Tibial artery (tissue), 4 donors: ENCODE data around the gene IER3IP1.

Experiments used
- DNase-seq, 2 donors: peaks; one replicate each; pipeline ENCODE4 v3.0.0-alpha.2; 2019
- H3K27ac ChIP-seq, 2 donors: fragments of 200-600 bp; sonication (generic) in 1 of 2; 1 replicate in 1 of 2; 2 replicates in 1 of 2; pipeline ENCODE4 v1.5.1; 2018 to 2019; ENCODE audit warnings: mild to moderate bottlenecking in 1 of 2
- H3K27me3 ChIP-seq, 2 donors: fragments of 200-600 bp; sonication (generic) in 1 of 2; one replicate each; pipeline versions ENCODE4 v1.5.1 to v1.6.0; 2016 to 2019
- H3K36me3 ChIP-seq, 3 donors: fragments of 200-600 bp; sonication (generic) in 2 of 3; one replicate each; pipeline ENCODE4 v1.5.1; 2016 to 2019; ENCODE audit warnings: mild to moderate bottlenecking in 2 of 3
- H3K4me1 ChIP-seq, 4 donors: fragments of 200-600 bp; sonication (generic) in 2 of 4; 1 replicate in 3 of 4; 2 replicates in 1 of 4; pipeline ENCODE4 v1.5.1; 2016 to 2019
- H3K4me3 ChIP-seq, 2 donors: fragments of 200-600 bp; sonication (generic) in 1 of 2; 1 replicate in 1 of 2; 2 replicates in 1 of 2; pipeline ENCODE4 v1.5.1; 2018 to 2019; ENCODE audit warnings: mild to moderate bottlenecking in 2 of 2
- H3K9me3 ChIP-seq, 3 donors: fragments of 200-600 bp; sonication (generic) in 1 of 3; one replicate each; pipeline ENCODE4 v1.5.1; 2016 to 2019
- intact Hi-C: fragments of 100-400 bp; cut with DNase I; formaldehyde crosslinking; loops from one replicate; pipeline ENCODE4 v1.15.0; 2023; ENCODE audit warnings: low total_unique reads
- TF ChIP-seq, protein P1 (sequence below), 2 experiments: fragments of 200-600 bp in 1 of 2; fragments of 450-650 bp in 1 of 2; IDR thresholded peaks; one replicate each; pipeline ENCODE4 v1.5.1; 2017 to 2019; ENCODE audit warnings: antibody characterized with exemption in 2 of 2, mild to moderate bottlenecking in 1 of 2, moderate library complexity in 1 of 2

Gene IER3IP1

DNA sequence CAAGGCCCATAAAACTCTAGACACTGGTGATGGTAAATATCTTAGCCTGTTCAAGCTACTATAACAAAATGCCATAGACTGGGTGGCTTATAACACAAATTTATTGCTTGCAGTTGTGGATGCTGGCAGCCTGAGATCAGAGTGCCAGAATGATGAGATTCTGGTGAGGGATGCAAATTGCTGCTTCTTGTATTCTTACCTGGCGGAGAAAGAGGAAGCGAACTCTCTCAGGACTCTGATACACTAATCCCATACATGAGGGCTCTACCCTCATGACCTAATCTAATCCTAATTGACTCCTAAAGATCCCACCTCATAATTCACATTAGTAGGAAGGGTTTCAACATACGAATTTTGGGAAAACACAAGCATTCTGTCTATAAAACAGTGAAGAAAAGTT is 4.6 kb upstream of the IER3IP1 start:
- H3K4me3 ChIP-seq = no peak overlapping the region
- H3K36me3 ChIP-seq = no peaks in the 10 kb centered on the region
- no peaks in the 10 kb centered on the region for H3K9me3 ChIP-seq
- H3K27ac ChIP-seq = no peak overlapping the region
- no peaks in the 10 kb centered on the region for H3K27me3 ChIP-seq
- peaks cover 0 to 7% (median 4%) of the 10 kb centered on the region in 4 donors for H3K4me1 ChIP-seq
- DNase-seq = no peak
- TF ChIP-seq, protein P1, sequence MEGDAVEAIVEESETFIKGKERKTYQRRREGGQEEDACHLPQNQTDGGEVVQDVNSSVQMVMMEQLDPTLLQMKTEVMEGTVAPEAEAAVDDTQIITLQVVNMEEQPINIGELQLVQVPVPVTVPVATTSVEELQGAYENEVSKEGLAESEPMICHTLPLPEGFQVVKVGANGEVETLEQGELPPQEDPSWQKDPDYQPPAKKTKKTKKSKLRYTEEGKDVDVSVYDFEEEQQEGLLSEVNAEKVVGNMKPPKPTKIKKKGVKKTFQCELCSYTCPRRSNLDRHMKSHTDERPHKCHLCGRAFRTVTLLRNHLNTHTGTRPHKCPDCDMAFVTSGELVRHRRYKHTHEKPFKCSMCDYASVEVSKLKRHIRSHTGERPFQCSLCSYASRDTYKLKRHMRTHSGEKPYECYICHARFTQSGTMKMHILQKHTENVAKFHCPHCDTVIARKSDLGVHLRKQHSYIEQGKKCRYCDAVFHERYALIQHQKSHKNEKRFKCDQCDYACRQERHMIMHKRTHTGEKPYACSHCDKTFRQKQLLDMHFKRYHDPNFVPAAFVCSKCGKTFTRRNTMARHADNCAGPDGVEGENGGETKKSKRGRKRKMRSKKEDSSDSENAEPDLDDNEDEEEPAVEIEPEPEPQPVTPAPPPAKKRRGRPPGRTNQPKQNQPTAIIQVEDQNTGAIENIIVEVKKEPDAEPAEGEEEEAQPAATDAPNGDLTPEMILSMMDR (IDR thresholded peaks at IDR 0.05) = no peak
- intact Hi-C loops = no loop called here

DNA sequence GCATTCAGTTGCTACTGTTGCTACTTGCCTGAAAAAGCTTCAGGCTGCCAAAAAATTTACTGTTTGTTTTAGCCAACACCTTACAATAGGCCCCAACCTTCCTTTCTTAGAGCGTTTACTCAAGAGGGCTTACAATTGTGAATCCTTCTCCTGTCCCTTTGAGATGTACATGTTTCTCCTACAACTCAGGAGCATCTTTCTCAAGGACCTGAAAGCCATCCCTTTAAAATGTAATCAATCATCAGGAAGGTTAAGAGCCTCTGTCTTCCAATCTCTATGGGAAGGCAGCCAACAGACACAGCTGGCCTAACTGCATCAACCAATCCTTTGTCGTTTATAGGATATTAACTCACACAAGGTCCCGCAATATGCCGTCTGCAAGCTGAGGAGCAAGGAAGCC is 3.4 kb upstream of the IER3IP1 start:
- DNase-seq = no peak
- Histone ChIP-seq H3K27me3 (no peaks in the 10 kb centered on the region), H3K9me3 (no peaks in the 10 kb centered on the region), H3K4me3 (no peak overlapping the region), H3K27ac (no peak overlapping the region), H3K36me3 (no peaks in the 10 kb centered on the region), H3K4me1 (peaks cover 0 to 16% (median 11%) of the 10 kb centered on the region in 4 donors)
- intact Hi-C loops = no loop called here
- TF ChIP-seq, protein P1 (IDR thresholded peaks at IDR 0.05) = no peak

DNA sequence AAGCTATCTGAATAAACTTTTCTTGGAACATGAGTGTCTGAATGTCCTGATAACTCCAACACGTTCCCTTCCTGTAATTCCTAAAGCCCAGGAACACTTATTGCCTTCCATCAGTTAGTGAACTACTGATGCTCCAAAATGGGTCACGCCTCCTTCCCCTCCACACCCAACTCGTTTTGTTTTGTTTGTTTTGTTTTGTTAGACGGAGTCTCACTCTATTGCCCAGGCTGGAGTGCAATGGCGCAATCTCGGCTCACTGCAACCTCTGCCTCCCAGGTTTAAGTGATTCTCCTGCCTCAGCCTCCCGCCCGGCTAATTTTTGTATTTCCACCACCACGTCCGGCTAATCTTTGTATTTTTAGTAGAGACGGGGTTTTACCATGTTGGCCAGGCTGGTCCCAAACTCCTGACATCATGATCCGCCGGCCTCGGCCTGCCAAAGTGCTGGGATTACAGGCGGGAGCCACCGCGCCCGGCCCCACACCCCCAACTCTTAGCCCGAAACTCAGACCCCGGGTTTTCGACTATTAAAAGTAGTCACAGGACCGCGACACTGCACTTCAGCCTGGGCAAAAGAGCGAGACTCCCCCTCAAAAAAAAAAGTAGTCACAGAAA is 774 bp downstream of the IER3IP1 start:
- TF ChIP-seq, protein P1 (IDR thresholded peaks at IDR 0.05) = no peak
- Histone ChIP-seq H3K4me3 (peak overlapping the region; percentile 92 to 96), H3K9me3 (no peaks in the 10 kb centered on the region), H3K27me3 (no peaks in the 10 kb centered on the region), H3K27ac (peak overlapping the region; percentile 79 to 86), H3K4me1 (peaks cover 0 to 34% (median 23%) of the 10 kb centered on the region in 4 donors), H3K36me3 (no peaks in the 10 kb centered on the region)
- intact Hi-C loops = no loop called here
- DNase-seq = peak in 1 of 2 donors; percentile 24

DNA sequence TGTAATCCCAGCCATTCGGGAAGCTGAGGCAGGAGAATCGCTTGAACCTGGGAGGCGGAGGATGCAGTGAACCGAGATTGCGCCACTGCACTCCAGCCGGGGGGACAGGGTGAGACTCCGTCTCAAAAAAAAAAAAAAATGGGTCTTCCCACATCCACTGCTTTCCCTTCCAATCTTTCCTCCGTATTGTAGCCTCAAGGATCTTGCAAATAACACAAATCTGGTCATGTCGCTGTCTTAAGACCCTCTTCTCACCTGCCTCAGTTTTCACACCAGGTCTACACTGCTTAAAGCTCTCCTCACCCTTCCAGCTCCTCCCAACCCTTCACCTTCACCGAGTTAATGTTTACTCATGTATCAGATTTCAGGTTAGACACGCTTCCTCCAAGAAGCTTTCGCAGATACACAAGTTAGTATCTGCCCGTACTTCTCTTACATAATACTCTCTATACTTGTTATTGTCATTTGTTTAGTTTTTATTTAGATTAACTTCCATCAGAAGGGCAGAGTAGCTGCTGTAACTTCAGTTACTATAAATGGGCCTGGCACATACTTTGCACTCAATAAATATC is 1.5 kb downstream of the IER3IP1 start:
- H3K36me3 ChIP-seq = no peaks in the 10 kb centered on the region
- no peak for DNase-seq
- intact Hi-C loops = no loop called here
- TF ChIP-seq, protein P1 (IDR thresholded peaks at IDR 0.05) = no peak
- peaks cover 0 to 34% (median 23%) of the 10 kb centered on the region in 4 donors for H3K4me1 ChIP-seq
- H3K4me3 ChIP-seq = peak overlapping the region; percentile 92 to 96
- no peak overlapping the region for H3K27ac ChIP-seq
- H3K9me3 ChIP-seq = no peaks in the 10 kb centered on the region
- no peaks in the 10 kb centered on the region for H3K27me3 ChIP-seq

DNA sequence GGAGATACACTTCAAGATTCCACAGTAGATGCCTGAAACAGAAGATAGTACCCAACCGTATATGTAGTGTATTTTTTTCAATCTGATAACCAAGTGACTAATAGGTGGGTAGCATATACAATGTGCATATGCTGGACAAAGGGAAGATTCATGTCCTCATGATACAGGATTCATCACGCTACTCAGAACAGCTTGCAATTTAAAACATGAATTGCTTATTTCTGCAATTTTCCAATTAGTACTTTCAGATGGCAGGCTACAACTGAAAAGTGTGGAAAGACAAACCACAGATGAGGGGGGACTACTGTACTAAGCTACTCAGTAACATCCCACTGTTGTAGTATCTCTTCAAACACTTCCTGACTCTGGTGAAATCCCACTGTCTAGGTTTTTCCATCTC is 3.7 kb downstream of the IER3IP1 start:
- Histone ChIP-seq H3K4me1 (peaks cover 0 to 34% (median 23%) of the 10 kb centered on the region in 4 donors), H3K27ac (no peak overlapping the region), H3K36me3 (no peaks in the 10 kb centered on the region), H3K4me3 (no peak overlapping the region), H3K27me3 (no peaks in the 10 kb centered on the region), H3K9me3 (no peaks in the 10 kb centered on the region)
- TF ChIP-seq, protein P1 (IDR thresholded peaks at IDR 0.05) = no peak
- intact Hi-C loops = no loop called here
- no peak for DNase-seq
